ENCODE results near the gene ANK3.

Gene ANK3

GRCh38 chr10:60086862-60087261 lies 302.8 kb downstream of the ANK3 start:
- no peaks in the 10 kb centered on the region for H3K27me3 ChIP-seq (replicated peaks; ENCODE audit: insufficient read depth, low read length)
- no peaks in the 10 kb centered on the region for H3K36me3 ChIP-seq (replicated peaks; ENCODE audit: insufficient read depth, low read length)
- no peak overlapping the region for H3K9ac ChIP-seq (ENCODE audit: low read length)
- no peak overlapping the region for H3K4me3 ChIP-seq (ENCODE audit: low read length)
- no peaks in the 10 kb centered on the region; the same call in 1 of the 2 replicates for H3K9me2 ChIP-seq (replicated peaks; ENCODE audit: insufficient read depth, low read length)
- H3F3A ChIP-seq (ENCODE audit: insufficient read depth, low read length) = no peaks in the 10 kb centered on the region
- peak; percentile 58 for DNase-seq
- H4K20me1 ChIP-seq (ENCODE audit: insufficient read depth, low read length) = no peaks in the 10 kb centered on the region
- peak overlapping the region; percentile 22; the same call in 1 of the 2 replicates for H3K27ac ChIP-seq (ENCODE audit: low read length)
- H3K4me2 ChIP-seq (ENCODE audit: low read depth, low read length) = peak overlapping the region; percentile 79
- H3K79me2 ChIP-seq (ENCODE audit: low read length) = no peaks in the 10 kb centered on the region
- no peak for TF ChIP-seq EZH2 (optimal IDR thresholded peaks at IDR 0.05; ENCODE audit: low read depth, low read length)
- TF ChIP-seq EZH2phosphoT487 (IDR thresholded peaks at IDR 0.05; ENCODE audit: low read length) = no peak
- TF ChIP-seq CTCF (IDR thresholded peaks at IDR 0.05; ENCODE audit: low read length) = no peak
- peaks cover 16% of the 10 kb centered on the region for H3K4me1 ChIP-seq (ENCODE audit: low read length)
- no peaks in the 10 kb centered on the region for H3K9me3 ChIP-seq (replicated peaks; ENCODE audit: insufficient read depth, low read length)
- H2AFZ ChIP-seq (ENCODE audit: low read length) = no peak overlapping the region

- H3K4me2 ChIP-seq (ENCODE audit: low read depth, low read length) = peak overlapping the region; percentile 79
- H3K27me3 ChIP-seq (replicated peaks; ENCODE audit: insufficient read depth, low read length) = no peaks in the 10 kb centered on the region
Observed at GRCh38 chr10:60086421-60086820, 303.3 kb downstream of the ANK3 start.

DNA sequence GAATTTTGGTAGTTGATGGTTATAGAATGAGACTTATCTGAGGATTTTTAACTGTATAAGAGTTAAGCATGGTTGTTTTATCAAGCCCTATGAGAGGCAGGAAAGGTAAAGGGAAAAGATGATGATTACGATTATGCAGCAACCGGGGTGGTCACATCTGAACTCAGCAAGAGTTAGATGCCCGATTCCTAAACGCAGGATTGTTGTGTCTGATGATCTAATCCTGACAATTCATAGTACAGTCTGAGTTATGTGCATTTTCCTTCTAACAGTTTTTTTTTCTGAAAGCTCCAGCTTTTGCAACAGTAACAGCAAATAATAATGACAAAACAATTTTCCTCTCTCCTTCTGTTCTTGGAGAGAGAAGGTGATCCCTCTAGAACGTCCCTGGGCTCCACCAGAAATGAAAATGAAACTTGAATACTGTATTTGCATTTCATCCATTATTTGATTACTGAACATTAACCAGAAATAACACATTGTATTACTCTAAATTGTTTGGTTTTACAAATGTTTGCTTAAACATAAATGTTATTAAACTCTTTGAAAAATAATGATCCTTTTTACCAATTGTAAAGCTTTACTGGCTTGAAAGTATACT lies 306.8 kb downstream of the ANK3 start:
- Histone ChIP-seq H3K36me3 (replicated peaks; ENCODE audit: insufficient read depth, low read length) (no peaks in the 10 kb centered on the region), H3K27ac (ENCODE audit: low read length) (no peak overlapping the region), H2AFZ (ENCODE audit: low read length) (0 out of 2 replicates have a peak overlapping the region, but pooled peaks have one; percentile 12), H3K4me2 (ENCODE audit: low read depth, low read length) (peak overlapping the region; percentile 46), H3K4me1 (ENCODE audit: low read length) (peaks cover 16% of the 10 kb centered on the region), H3K9ac (ENCODE audit: low read length) (no peak overlapping the region), H3K9me2 (replicated peaks; ENCODE audit: insufficient read depth, low read length) (no peaks in the 10 kb centered on the region; the same call in 1 of the 2 replicates), H4K20me1 (ENCODE audit: insufficient read depth, low read length) (no peaks in the 10 kb centered on the region), H3K9me3 (replicated peaks; ENCODE audit: insufficient read depth, low read length) (no peaks in the 10 kb centered on the region), H3K4me3 (ENCODE audit: low read length) (no peak overlapping the region), H3K27me3 (replicated peaks; ENCODE audit: insufficient read depth, low read length) (no peaks in the 10 kb centered on the region), H3F3A (ENCODE audit: insufficient read depth, low read length) (no peaks in the 10 kb centered on the region), H3K79me2 (ENCODE audit: low read length) (no peaks in the 10 kb centered on the region)
- no peak for TF ChIP-seq EZH2phosphoT487 (IDR thresholded peaks at IDR 0.05; ENCODE audit: low read length)
- no peak for TF ChIP-seq CTCF (IDR thresholded peaks at IDR 0.05; ENCODE audit: low read length)
- no peak for TF ChIP-seq EZH2 (optimal IDR thresholded peaks at IDR 0.05; ENCODE audit: low read depth, low read length)
- no peak for DNase-seq

More at GRCh38 chr10:60086421-60086820, 303.3 kb downstream of the ANK3 start:
- no peaks in the 10 kb centered on the region for H4K20me1 ChIP-seq (ENCODE audit: insufficient read depth, low read length)
- no peak overlapping the region for H3K4me3 ChIP-seq (ENCODE audit: low read length)
- H3K27ac ChIP-seq (ENCODE audit: low read length) = no peak overlapping the region; the same call in 1 of the 2 replicates
- no peak for DNase-seq
- no peaks in the 10 kb centered on the region for H3K36me3 ChIP-seq (replicated peaks; ENCODE audit: insufficient read depth, low read length)
- H3K4me1 ChIP-seq (ENCODE audit: low read length) = peaks cover 16% of the 10 kb centered on the region
- H2AFZ ChIP-seq (ENCODE audit: low read length) = no peak overlapping the region
- no peak overlapping the region for H3K9ac ChIP-seq (ENCODE audit: low read length)
- no peak for TF ChIP-seq EZH2phosphoT487 (IDR thresholded peaks at IDR 0.05; ENCODE audit: low read length)
- no peak for TF ChIP-seq CTCF (IDR thresholded peaks at IDR 0.05; ENCODE audit: low read length)
- no peak for TF ChIP-seq EZH2 (optimal IDR thresholded peaks at IDR 0.05; ENCODE audit: low read depth, low read length)
- H3K9me3 ChIP-seq (replicated peaks; ENCODE audit: insufficient read depth, low read length) = no peaks in the 10 kb centered on the region
- no peaks in the 10 kb centered on the region for H3F3A ChIP-seq (ENCODE audit: insufficient read depth, low read length)
- H3K79me2 ChIP-seq (ENCODE audit: low read length) = no peaks in the 10 kb centered on the region
- H3K9me2 ChIP-seq (replicated peaks; ENCODE audit: insufficient read depth, low read length) = no peaks in the 10 kb centered on the region; the same call in 1 of the 2 replicates

All from MM.1S (cell line).